Measurements from ENCODE around the gene CTNNA2. TPM values are rescaled to one million over a fixed set of nuclear protein-coding genes. Genes with fewer than 3 reads are reported as not detected.

The CTNNA2 gene
- total and polyA plus RNA-seq, 8 donors, result 0.28 to 5.7 (median 0.44) TPM; not detected in 4

- Histone ChIP-seq H3K27ac (no peak overlapping the region), H3K4me3 (no peak overlapping the region), H3K9me3 (no peaks in the 10 kb centered on the region), H3K36me3 (no peaks in the 10 kb centered on the region), H3K27me3 (no peaks in the 10 kb centered on the region), H3K4me1 (no peaks in the 10 kb centered on the region)
- WGBS, 5 donors, result 59 to 78% (median 64%) methylated on average over 3 of the region's 3 CpGs
- TF ChIP-seq EP300 (IDR thresholded peaks at IDR 0.05) (no peak), CTCF (IDR thresholded peaks at IDR 0.05) (no peak), POLR2AphosphoS5 (IDR thresholded peaks at IDR 0.05) (no peak), POLR2A (IDR thresholded peaks at IDR 0.05) (no peak)
- no peak for DNase-seq
- intact Hi-C loops (cut with DNase I; ENCODE audit: low total_unique reads), result no loop called here
These were observed 1006.3 kb downstream of the CTNNA2 start for GRCh38 chr2:80519121-80519643.

- Histone ChIP-seq H3K9me3 (no peaks in the 10 kb centered on the region), H3K27me3 (no peaks in the 10 kb centered on the region), H3K4me3 (no peak overlapping the region), H3K36me3 (no peaks in the 10 kb centered on the region), H3K4me1 (no peaks in the 10 kb centered on the region), H3K27ac (no peak overlapping the region)
- WGBS, 5 donors, result 90 to 100% (median 93%) methylated on average over 1 of the region's 1 CpG
- DNase-seq, result no peak
- TF ChIP-seq POLR2A (IDR thresholded peaks at IDR 0.05), result no peak
- no peak for TF ChIP-seq EP300 (IDR thresholded peaks at IDR 0.05)
- TF ChIP-seq CTCF (IDR thresholded peaks at IDR 0.05), result no peak
- no peak for TF ChIP-seq POLR2AphosphoS5 (IDR thresholded peaks at IDR 0.05)
- intact Hi-C loops (cut with DNase I; ENCODE audit: low total_unique reads), result no loop called here
These were observed 1006.9 kb downstream of the CTNNA2 start for GRCh38 chr2:80519699-80520291.

- TF ChIP-seq EP300 (IDR thresholded peaks at IDR 0.05) (no peak), POLR2A (IDR thresholded peaks at IDR 0.05) (no peak), POLR2AphosphoS5 (IDR thresholded peaks at IDR 0.05) (no peak), CTCF (IDR thresholded peaks at IDR 0.05) (no peak)
- Histone ChIP-seq H3K36me3 (no peaks in the 10 kb centered on the region), H3K4me3 (no peak overlapping the region), H3K27me3 (no peaks in the 10 kb centered on the region), H3K9me3 (no peaks in the 10 kb centered on the region), H3K4me1 (no peaks in the 10 kb centered on the region), H3K27ac (no peak overlapping the region)
- intact Hi-C loops (cut with DNase I; ENCODE audit: low total_unique reads), result no loop called here
- WGBS, 5 donors, result 63 to 79% (median 71%) methylated on average over 2 of the region's 2 CpGs
- DNase-seq, result no peak
These were observed 1012.3 kb downstream of the CTNNA2 start for GRCh38 chr2:80525152-80525551.

GRCh38 chr2:80527119-80527518 lies 1014.3 kb downstream of the CTNNA2 start:
- no peak overlapping the region for H3K27ac ChIP-seq
- 82 to 86% (median 83%) methylated on average over 3 of the region's 3 CpGs for WGBS, 5 donors
- H3K36me3 ChIP-seq, result no peaks in the 10 kb centered on the region
- intact Hi-C loops (cut with DNase I; ENCODE audit: low total_unique reads), result no loop called here
- no peak for DNase-seq
- H3K9me3 ChIP-seq, result no peaks in the 10 kb centered on the region
- H3K27me3 ChIP-seq, result no peaks in the 10 kb centered on the region
- TF ChIP-seq EP300 (IDR thresholded peaks at IDR 0.05) (no peak), POLR2AphosphoS5 (IDR thresholded peaks at IDR 0.05) (no peak), CTCF (IDR thresholded peaks at IDR 0.05) (no peak), POLR2A (IDR thresholded peaks at IDR 0.05) (no peak)
- H3K4me1 ChIP-seq, result no peaks in the 10 kb centered on the region
- H3K4me3 ChIP-seq, result no peak overlapping the region
